COLO829 (cell line): ENCODE measurements around the gene DAAM1.
A peak's percentile ranks its signal among the peaks of the same experiment; 100 is the strongest.

Experiments
- DNase-seq: peaks from one replicate; pipeline ENCODE4 v3.0.0; 2012; ENCODE audit warnings: low spot score

DAAM1 gene

GRCh38 chr14:59221568-59221967 lies 33.1 kb downstream of the DAAM1 start:
- peak; percentile 75 for DNase-seq

GRCh38 chr14:59224341-59224740 lies 35.9 kb downstream of the DAAM1 start:
- no peak for DNase-seq

DNA sequence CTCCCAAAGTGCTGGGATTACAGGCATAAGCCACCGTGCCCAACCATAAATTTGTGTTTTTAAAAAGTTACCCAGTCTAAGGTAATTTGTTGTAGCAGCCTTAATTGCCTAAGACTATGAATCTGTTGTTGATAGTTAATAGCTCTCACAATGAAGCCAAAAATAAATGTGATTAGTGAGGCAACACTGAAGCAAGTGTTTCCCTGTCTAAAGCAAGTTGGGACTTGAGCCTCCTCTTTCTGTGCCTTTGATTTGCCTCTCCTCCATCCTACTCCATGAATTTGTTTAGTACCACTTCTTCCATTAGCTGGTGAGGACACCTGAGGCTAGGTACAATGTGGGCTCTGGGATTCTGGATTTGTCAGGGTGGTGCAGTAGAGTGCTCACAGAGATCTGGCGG lies 36.8 kb downstream of the DAAM1 start:
- no peak for DNase-seq

DNA sequence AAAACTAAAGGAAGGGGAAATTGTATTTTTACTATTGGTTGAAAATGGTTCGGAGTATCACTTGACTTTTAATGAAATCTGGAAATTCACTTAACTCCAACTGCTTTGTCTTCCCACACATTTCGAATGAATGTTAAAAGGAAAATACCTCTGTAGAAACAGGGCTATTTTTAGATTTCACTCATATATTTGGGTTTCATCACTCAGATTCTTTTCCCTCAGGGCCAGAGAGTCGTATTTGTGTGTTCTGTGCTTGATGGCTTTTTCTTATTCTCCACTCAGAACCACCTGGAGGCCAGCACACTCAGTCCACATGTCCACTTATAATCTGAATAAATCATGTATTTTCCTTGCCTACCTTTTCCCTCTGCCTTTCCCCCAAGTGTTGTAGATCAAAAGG lies 40.0 kb downstream of the DAAM1 start:
- DNase-seq = no peak

GRCh38 chr14:59229653-59230406 lies 41.4 kb downstream of the DAAM1 start:
- no peak for DNase-seq

DNA sequence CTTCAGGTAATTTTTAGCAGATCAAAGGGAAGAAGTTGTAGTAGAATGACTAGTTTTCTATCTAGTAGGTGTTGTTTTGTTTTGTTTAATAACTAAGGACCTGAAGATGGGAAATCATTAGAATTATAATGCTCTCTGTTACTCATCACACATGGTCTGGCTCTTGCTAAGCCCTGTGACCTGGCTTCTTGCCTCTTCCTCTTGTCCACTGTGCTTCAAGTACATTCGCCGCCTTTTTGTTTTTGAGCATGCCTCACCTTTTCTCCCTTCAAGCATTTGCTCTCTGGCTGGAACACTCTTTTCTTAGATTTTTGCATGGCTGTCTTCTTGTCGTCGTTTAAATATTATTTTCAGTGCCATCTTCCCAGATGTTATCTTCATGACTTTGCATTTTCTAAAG lies 47.7 kb downstream of the DAAM1 start:
- DNase-seq = no peak

GRCh38 chr14:59238216-59238615 lies 49.7 kb downstream of the DAAM1 start:
- no peak for DNase-seq

DNA sequence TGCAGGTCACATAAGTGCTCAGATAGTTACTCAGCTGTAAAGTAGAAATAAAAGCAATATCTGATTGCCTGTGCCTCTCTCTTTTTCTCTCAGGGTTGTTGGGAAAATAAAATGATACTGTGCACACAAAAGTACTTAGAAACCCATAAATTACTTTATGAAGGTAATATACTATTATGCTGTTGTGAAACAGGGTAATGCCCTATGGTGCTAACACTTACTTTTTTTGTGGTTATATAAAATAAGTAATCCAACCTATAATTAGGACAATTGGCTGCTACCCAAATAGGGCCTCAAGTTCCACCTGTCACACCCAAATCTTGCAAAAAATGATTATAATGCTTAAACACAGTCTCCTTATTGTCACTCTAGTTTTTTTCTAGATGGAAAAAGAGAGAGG lies 50.6 kb downstream of the DAAM1 start:
- DNase-seq = no peak

DNA sequence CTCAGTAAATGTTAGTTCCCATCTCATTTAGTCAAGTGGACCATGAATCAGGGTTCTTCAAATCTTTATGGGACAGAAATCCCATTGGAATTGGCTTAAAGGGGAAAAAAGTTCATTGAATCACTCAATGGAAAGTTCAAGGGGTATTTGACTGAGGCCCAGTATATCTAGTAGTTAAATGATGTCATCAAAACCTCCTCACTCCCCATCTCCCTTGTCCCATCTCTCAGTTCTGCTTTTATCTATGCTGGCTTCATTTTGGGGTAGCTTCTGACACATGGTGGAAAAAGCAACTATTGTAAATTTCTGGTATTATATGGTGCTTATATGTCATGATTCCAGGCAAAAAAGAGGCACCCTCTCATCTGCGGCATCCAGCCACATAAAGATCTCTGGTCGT lies 51.9 kb downstream of the DAAM1 start:
- DNase-seq = no peak

GRCh38 chr14:59241121-59241520 lies 52.7 kb downstream of the DAAM1 start:
- no peak for DNase-seq

DNA sequence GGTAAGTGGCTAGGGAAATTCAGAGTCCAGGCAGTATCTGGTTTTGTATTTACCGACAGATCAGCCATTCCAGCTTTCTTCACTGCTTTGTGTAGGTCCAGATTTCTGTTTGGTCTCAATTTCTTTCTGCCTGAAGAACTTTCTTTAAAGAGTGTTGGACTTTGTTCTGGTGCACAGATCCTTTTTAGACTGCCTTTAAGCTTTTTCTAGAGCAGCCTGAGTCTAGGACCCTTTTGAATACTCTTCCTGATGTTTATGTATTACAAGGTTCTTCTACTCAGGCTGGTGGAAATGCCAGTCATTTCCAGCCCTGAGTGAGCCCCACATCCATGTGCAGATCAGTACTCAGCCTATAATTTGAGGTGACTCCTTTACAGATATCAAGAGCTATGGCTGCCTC lies 54.7 kb downstream of the DAAM1 start:
- no peak for DNase-seq

- DNase-seq = no peak
Observed at GRCh38 chr14:59244581-59244980, 56.1 kb downstream of the DAAM1 start.

GRCh38 chr14:59245809-59246295 lies 57.4 kb downstream of the DAAM1 start:
- no peak for DNase-seq

- DNase-seq = no peak
Observed at GRCh38 chr14:59246566-59246965, 58.1 kb downstream of the DAAM1 start.

- no peak for DNase-seq
Observed at GRCh38 chr14:59247801-59248584, 59.5 kb downstream of the DAAM1 start.

- DNase-seq = no peak
Observed at GRCh38 chr14:59249029-59249428, 60.6 kb downstream of the DAAM1 start.

DNA sequence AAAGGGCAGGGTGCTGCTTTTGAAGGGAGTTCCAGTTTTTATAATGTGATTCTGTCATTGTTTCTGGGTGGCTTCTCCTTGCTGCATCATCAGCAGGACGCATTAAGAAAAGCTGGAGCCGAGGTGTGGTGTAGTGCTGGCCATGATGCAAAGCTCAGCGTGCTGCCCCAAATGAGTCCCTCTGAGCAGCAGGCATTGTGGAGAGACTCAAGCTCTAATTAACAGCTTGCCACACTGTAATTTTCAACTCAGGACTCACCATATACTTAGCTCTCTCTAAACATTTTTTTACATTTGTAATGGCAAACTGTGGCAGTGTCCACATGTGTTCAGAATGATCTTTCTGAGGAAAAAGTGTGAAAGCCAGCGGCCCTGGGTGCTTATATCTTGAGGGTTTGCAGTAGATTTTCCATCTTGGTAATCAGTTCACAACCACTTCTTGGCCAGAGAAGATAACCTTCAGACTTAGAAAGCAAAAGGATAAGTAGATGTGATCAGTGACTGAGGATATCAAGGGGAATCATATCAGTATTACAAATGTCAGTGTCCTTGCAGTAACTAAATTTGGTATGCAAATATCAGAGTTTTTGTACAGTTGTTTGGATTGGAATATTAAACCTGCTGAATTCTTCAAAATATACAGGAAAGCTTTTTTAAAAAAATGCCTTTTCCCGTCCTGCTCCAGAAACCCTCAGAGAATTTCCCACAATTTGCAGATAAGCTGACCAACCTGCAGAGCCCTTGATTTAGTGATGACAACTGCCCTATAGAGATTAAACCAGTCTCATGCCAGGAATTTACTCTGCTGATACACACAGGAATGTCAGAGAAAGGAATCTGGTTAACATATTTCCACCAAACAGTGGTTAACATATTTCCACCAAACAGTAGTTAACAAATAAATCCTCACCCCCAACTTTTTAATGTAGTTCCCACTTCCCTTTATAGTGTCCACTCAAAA lies 63.6 kb downstream of the DAAM1 start:
- no peak for DNase-seq

- DNase-seq = no peak
Observed at GRCh38 chr14:59252772-59253500, 64.5 kb downstream of the DAAM1 start.

GRCh38 chr14:59253527-59253926 lies 65.1 kb downstream of the DAAM1 start:
- no peak for DNase-seq

GRCh38 chr14:59254146-59254910 lies 65.9 kb downstream of the DAAM1 start:
- DNase-seq = no peak
